ENCODE results near the gene PTPRU. TPM values are rescaled to one million over a fixed set of nuclear protein-coding genes. Genes with fewer than 3 reads are reported as not detected.
"Not testable (repeated sequence)": the region's sequence is repeated elsewhere in the genome, so short reads cannot be mapped to it uniquely, and the experiment has no call there.

Gene PTPRU
- total RNA-seq, 1 donor from 2014 or later: 32.7 TPM

GRCh38 chr1:29211086-29212030, 25.0 kb upstream of the PTPRU start:
- Histone ChIP-seq H3K9me3 (no peaks in the 10 kb centered on the region), H3K4me1 (no peaks in the 10 kb centered on the region), H3K4me3 (no peak overlapping the region), H3K36me3 (peaks cover 22 to 47% of the 10 kb centered on the region in 2 donors), H3K27me3 (no peaks in the 10 kb centered on the region), H3K27ac (no peak overlapping the region)
- no peak for TF ChIP-seq CTCF (IDR thresholded peaks at IDR 0.05)
- no peak for DNase-seq (ENCODE audit: low spot score in 2 of 2)
- intact Hi-C loops (cut with DNase I): no loop called here

- Histone ChIP-seq H3K4me3 (no peak overlapping the region), H3K27me3 (no peaks in the 10 kb centered on the region), H3K4me1 (no peaks in the 10 kb centered on the region), H3K9me3 (no peaks in the 10 kb centered on the region), H3K36me3 (peaks cover 22 to 46% of the 10 kb centered on the region in 2 donors), H3K27ac (no peak overlapping the region)
- no peak for DNase-seq (ENCODE audit: low spot score in 2 of 2)
- intact Hi-C loops (cut with DNase I): no loop called here
- TF ChIP-seq CTCF (IDR thresholded peaks at IDR 0.05): no peak
These were observed 23.3 kb upstream of the PTPRU start for GRCh38 chr1:29213055-29213454.

GRCh38 chr1:29217633-29218032, 18.7 kb upstream of the PTPRU start:
- peaks cover 19 to 30% of the 10 kb centered on the region in 2 donors for H3K36me3 ChIP-seq
- H3K9me3 ChIP-seq: no peaks in the 10 kb centered on the region
- H3K27ac ChIP-seq: no peak overlapping the region
- no peak for TF ChIP-seq CTCF (IDR thresholded peaks at IDR 0.05)
- no peak for DNase-seq (ENCODE audit: low spot score in 2 of 2)
- no peak overlapping the region for H3K4me3 ChIP-seq
- no peaks in the 10 kb centered on the region for H3K27me3 ChIP-seq
- H3K4me1 ChIP-seq: no peaks in the 10 kb centered on the region
- intact Hi-C loops (cut with DNase I): no loop called here

GRCh38 chr1:29218223-29218622, 18.1 kb upstream of the PTPRU start:
- no peak for DNase-seq (ENCODE audit: low spot score in 2 of 2)
- no peaks in the 10 kb centered on the region for H3K27me3 ChIP-seq
- intact Hi-C loops (cut with DNase I): no loop called here
- H3K4me3 ChIP-seq: no peak overlapping the region
- TF ChIP-seq CTCF (IDR thresholded peaks at IDR 0.05): no peak
- H3K9me3 ChIP-seq: no peaks in the 10 kb centered on the region
- no peaks in the 10 kb centered on the region for H3K4me1 ChIP-seq
- no peak overlapping the region for H3K27ac ChIP-seq
- peaks cover 16 to 30% of the 10 kb centered on the region in 2 donors for H3K36me3 ChIP-seq

- Histone ChIP-seq H3K4me1 (no peaks in the 10 kb centered on the region), H3K9me3 (no peaks in the 10 kb centered on the region), H3K27ac (no peak overlapping the region), H3K27me3 (no peaks in the 10 kb centered on the region), H3K36me3 (peaks cover 0 to 17% of the 10 kb centered on the region in 2 donors), H3K4me3 (no peak overlapping the region)
- DNase-seq (ENCODE audit: low spot score in 2 of 2): no peak
- no peak for TF ChIP-seq CTCF (IDR thresholded peaks at IDR 0.05)
- intact Hi-C loops (cut with DNase I): no loop called here
These were observed 15.0 kb upstream of the PTPRU start for GRCh38 chr1:29221296-29221695.

- H3K36me3 ChIP-seq: peaks cover 0 to 13% of the 10 kb centered on the region in 2 donors
- H3K4me1 ChIP-seq; intact Hi-C loops (cut with DNase I); H3K4me3 ChIP-seq; H3K27ac ChIP-seq; DNase-seq (ENCODE audit: low spot score in 2 of 2); H3K9me3 ChIP-seq; H3K27me3 ChIP-seq: not testable (repeated sequence)
These were observed 14.1 kb upstream of the PTPRU start for GRCh38 chr1:29222260-29222659.
